ENCODE data around the gene NCK1. TPM values are rescaled to one million over a fixed set of nuclear protein-coding genes. Genes with fewer than 3 reads are reported as not detected.
"Not testable (repeated sequence)": the region's sequence is repeated elsewhere in the genome, so short reads cannot be mapped to it uniquely, and the experiment has no call there.

NCK1 gene
- total RNA-seq, 2 donors from 2014 or later = 51.5 to 58.2 TPM

- ATAC-seq = peak; percentile 16
- no peak for DNase-seq
- intact Hi-C loops (cut with DNase I, micrococcal nuclease) = no loop called here
These were observed 99.1 kb downstream of the NCK1 start for GRCh38 chr3:136960838-136961836.

- intact Hi-C loops (cut with DNase I, micrococcal nuclease) = no loop called here
- ATAC-seq (no peak), DNase-seq (no peak)
These were observed 100.9 kb downstream of the NCK1 start for GRCh38 chr3:136962927-136963326.

- ATAC-seq; DNase-seq; intact Hi-C loops (cut with DNase I, micrococcal nuclease): not testable (repeated sequence)
These were observed 107.5 kb downstream of the NCK1 start for GRCh38 chr3:136969539-136969938.

GRCh38 chr3:136973352-136973751 is 111.3 kb downstream of the NCK1 start:
- DNase-seq (no peak), ATAC-seq (no peak)
- intact Hi-C loops (cut with DNase I, micrococcal nuclease) = no loop called here

DNA sequence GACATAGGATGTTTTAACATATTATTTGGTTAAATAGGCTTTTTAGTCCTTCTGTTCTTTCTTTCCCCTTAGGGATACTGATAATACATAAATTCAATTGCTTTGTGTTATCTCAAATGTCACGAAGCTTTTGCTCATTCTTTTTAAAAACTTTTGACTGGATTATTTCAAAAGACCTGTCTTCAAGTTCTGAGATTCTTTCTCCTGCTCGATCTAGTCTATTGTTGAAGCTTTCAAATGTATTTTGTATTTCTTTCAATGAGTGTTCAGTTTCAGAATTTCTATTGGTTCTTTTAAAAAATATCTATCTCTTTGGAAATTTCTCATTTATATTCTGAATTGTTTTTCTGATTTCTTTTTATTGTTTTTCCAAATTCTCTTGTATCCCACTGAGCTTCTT is 112.7 kb downstream of the NCK1 start:
- ATAC-seq = no peak
- DNase-seq = no peak
- intact Hi-C loops (cut with DNase I, micrococcal nuclease) = no loop called here

DNA sequence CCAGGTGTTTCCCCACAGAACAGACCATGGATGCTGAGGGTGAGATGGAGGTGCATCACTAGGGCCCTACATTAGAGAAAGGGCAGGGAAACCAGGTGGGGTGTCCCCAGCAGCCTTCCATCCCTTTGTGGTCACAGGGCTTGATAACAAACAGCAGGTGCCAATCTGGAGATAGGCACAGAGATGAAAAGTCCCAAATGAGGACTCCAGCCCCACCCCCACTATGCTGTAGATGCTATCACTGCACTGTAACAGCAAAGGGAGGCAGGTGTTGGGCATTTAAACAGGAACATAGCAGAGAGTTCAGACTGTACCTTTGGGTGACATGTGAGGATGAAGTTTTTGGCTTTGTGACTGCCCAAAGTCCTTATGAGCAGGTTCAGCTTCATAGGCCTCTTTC is 117.2 kb downstream of the NCK1 start:
- DNase-seq (no peak), ATAC-seq (no peak)
- intact Hi-C loops (cut with DNase I, micrococcal nuclease) = no loop called here

GRCh38 chr3:136979684-136980083 is 117.7 kb downstream of the NCK1 start:
- DNase-seq = no peak
- intact Hi-C loops (cut with DNase I, micrococcal nuclease) = no loop called here
- ATAC-seq = no peak

DNA sequence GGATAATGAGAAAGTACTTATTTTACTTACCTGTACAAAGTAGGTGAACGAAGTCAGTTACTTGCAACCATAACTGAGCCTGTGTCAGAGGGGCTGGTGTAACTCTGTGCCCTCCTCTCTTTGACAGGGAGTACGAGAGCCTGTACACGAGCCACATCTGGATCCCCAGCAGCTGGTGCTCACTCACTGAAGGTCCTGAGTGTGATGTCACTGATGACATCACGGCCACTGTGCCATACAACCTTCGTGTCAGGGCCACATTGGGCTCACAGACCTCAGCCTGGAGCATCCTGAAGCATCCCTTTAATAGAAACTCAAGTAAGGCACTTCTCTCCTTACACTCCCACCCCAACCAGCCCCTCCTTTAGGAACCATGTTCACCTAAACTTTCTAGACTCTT is 120.0 kb downstream of the NCK1 start:
- no peak for ATAC-seq
- intact Hi-C loops (cut with DNase I, micrococcal nuclease) = no loop called here
- no peak for DNase-seq

- ATAC-seq (peak; percentile 57), DNase-seq (no peak)
- intact Hi-C loops (cut with DNase I, micrococcal nuclease) = no loop called here
These were observed 120.6 kb downstream of the NCK1 start for GRCh38 chr3:136982520-136983138.

DNA sequence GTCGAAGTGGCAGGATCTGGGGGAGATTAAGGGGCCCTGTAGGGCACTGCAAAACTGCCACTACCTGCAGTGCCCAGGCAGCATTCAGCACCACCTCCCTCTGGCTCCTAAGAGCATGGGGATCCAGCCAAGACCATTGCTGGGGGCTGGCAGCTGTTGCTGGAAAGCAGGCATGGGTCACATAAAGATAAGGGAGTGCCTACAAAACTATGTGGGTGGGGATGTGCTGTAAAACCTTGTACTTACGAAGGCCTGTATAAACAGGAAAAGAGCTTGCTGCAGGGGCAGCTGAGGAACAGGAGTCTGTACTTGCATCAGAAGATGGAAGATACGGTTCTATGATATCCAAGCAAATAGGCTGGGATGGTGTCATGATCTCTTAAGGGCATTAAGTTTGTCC is 122.8 kb downstream of the NCK1 start:
- ATAC-seq = peak; percentile 96
- DNase-seq = peak; percentile 75 to 86

DNA sequence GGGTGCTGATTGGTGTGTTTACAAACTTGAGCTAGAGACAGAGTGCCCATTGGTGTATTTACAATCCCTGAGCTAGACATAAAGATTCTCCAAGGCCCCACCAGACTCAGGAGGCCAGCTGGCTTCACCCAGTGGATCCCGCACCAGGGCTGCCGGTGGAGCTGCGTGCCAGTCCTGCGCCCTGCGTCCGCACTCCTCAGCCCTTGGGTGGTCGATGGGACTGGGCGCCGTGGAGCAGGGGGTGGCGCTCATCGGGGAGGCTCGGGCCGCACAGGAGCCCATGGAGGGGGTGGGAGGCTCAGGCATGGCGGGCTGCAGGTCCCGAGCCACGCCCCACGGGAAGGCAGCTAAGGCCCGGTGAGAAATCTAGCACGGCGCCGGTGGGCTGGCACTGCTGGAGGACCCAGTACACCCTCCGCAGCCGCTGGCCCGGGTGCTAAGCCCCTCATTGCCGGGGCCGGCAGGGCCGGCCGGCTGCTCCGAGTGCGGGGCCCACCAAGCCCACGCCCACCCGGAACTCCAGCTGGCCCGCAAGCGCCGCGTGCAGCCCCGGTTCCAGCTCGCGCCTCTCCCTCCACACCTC is 125.5 kb downstream of the NCK1 start:
- DNase-seq; ATAC-seq; intact Hi-C loops (cut with DNase I, micrococcal nuclease): not testable (repeated sequence)

More for the DNA sequence above, 122.8 kb downstream of the NCK1 start:
- intact Hi-C loops (cut with DNase I, micrococcal nuclease) = no loop called here

DNA sequence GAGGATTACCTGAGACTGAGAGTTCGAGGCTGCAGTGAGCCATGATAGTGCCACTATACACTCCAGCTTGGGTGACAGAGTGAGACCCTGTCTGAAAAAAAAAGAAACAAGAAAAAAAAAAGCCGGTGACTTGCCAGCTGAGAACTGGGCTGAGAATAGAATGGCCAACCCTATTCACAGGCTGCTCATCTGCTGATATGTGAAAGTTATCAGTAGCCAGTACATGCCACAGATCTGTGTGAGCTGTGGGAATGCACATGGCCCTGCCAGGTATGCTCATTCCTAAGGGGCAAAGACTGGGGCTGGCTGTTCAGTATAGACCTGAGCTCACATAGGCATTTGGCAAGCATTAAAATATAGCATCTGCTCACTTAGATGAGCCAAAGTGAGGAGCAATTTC is 126.6 kb downstream of the NCK1 start:
- intact Hi-C loops (cut with DNase I, micrococcal nuclease) = no loop called here

DNA sequence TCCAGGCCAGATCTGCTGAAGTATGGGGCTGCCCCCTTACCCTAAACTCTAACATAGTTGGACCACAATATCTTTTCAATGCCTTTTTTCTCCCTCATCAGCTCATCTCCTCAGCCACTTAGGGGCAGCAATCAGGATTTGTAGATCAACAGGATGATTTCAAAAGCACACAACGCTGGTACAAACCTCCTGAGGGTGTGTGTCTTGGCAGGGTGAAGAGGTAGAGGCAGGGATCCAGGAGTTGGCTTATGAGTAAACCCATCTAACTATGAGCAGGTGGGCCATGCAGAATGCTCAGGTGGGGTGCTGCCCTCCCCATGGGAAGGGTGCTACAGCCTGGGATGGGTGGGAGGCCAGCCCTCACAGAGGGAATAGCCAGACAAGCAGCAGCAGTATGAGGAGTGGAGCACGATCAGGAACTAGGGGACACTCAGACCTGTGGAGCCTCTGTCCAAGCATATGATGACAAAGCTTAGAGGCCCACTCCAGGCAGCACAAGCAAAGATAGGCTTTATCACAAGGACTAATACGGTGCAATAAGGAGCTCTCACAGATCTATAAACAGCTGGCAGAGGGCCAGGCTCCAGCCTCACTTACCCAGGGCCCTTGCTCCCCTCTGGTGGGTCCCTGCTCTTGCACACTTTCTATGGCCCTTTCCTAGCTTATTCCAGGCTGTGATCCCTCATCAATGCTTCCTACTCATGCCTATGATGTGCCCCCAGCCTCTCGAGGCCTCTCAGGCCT is 127.9 kb downstream of the NCK1 start:
- peak in 1 of 2 donors; percentile 58 for DNase-seq
- intact Hi-C loops (cut with DNase I, micrococcal nuclease) = no loop called here
- ATAC-seq = peak; percentile 26

More for the DNA sequence above, 126.6 kb downstream of the NCK1 start:
- DNase-seq = no peak
- ATAC-seq = no peak

DNA sequence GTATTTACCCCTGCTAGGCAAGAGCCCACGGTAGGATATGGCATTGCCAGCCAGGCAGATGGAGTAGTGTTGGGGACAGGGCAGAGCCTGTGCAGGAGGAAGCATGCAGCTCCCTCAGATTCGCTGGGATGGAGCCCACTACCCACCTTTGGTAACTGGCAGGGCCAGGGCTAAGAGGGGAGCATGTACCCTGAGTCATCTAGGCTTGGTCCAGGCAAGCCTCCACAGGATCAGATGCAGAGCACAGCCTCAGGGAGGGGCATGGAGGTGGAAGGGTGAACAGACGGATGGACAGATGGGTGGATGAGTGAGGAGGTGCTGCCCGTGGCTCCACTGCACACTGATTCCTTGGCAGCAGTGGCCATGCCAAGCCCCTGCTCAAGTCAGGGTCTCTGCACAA is 128.8 kb downstream of the NCK1 start:
- no peak for ATAC-seq
- intact Hi-C loops (cut with DNase I, micrococcal nuclease) = no loop called here
- no peak for DNase-seq

GRCh38 chr3:136992115-136992514 is 130.1 kb downstream of the NCK1 start:
- intact Hi-C loops (cut with DNase I, micrococcal nuclease) = no loop called here
- no peak for DNase-seq
- ATAC-seq = no peak

- intact Hi-C loops (cut with DNase I, micrococcal nuclease) = no loop called here
- peak; percentile 99 for ATAC-seq
- peak; percentile 88 to 92 for DNase-seq
These were observed 132.9 kb downstream of the NCK1 start for GRCh38 chr3:136994772-136995516.

DNA sequence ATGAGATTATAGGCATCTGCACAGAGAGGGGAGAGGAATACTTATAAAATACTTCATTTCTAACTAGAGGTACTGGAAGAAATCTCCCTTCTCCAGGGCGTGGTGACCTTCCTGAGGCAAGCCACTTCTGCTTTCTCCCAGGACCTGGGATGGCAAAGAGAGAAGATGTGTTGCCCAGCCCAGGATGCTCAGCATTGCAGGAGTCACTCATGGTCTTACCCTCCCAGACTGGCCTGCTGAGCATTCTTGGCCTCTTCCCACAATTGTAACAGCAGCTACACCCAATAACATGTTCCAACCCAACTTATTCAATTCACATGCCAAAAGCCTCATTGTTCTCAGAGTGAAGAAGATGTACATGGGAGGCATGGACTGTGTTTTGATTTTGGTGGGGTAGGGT is 133.6 kb downstream of the NCK1 start:
- DNase-seq (no peak), ATAC-seq (peak; percentile 43)
- intact Hi-C loops (cut with DNase I, micrococcal nuclease) = no loop called here
